CD4-positive, CD25-positive, alpha-beta regulatory T cell (primary cell): ENCODE data around the gene HOXD13. TPM values are rescaled to one million over a fixed set of nuclear protein-coding genes. Genes with fewer than 3 reads are reported as not detected.
A peak's percentile ranks its signal among the peaks of the same experiment; 100 is the strongest.

Source experiments
- ATAC-seq, 2 donors: fragments of 150-1000 bp; cut with Tn5 transposase; one replicate each; pipeline ENCODE4 v1.10.0; 2021; ENCODE audit warnings: low read depth in 2 of 2, moderate number of reproducible peaks in 2 of 2, moderate library complexity in 1 of 2
- DNase-seq, 3 donors: peaks; one replicate each; pipeline versions ENCODE4 v3.0.0 to v3.0.0-alpha.2; 2012 to 2022; ENCODE audit warnings: mixed read lengths in 1 of 3
- H3K27ac ChIP-seq: one replicate; pipeline ENCODE4 v1.7.0; 2013; ENCODE audit warnings: mild to moderate bottlenecking, low read length; ENCODE audit not compliant: insufficient read depth, poor library complexity, severe bottlenecking
- H3K27me3 ChIP-seq: one replicate; pipeline ENCODE4 v1.7.0; 2013; ENCODE audit warnings: low read length; ENCODE audit not compliant: control insufficient read depth, insufficient read depth
- H3K36me3 ChIP-seq: one replicate; pipeline ENCODE4 v1.7.0; 2013; ENCODE audit warnings: mild to moderate bottlenecking, low read length, moderate library complexity; ENCODE audit not compliant: control insufficient read depth, insufficient read depth
- H3K4me1 ChIP-seq: 2 replicates; pipeline ENCODE4 v1.7.0; 2013; ENCODE audit warnings: mild to moderate bottlenecking, low read length; ENCODE audit not compliant: insufficient read depth, control insufficient read depth, poor library complexity, severe bottlenecking
- H3K4me3 ChIP-seq: one replicate; pipeline ENCODE4 v1.7.0; 2013; ENCODE audit warnings: low read depth, mild to moderate bottlenecking, low read length, moderate library complexity
- H3K9me3 ChIP-seq, 2 experiments: 1 replicate in 1 of 2; 2 replicates in 1 of 2; pipeline ENCODE4 v1.7.0; 2013; ENCODE audit warnings: low read length in 2 of 2, mild to moderate bottlenecking in 1 of 2, moderate library complexity in 1 of 2; ENCODE audit not compliant: control insufficient read depth in 2 of 2
- H3K27ac Mint-ChIP-seq, 3 donors: one replicate each; pipeline ENCODE4 v1.8.0; 2020 to 2022; ENCODE audit warnings: mild to moderate bottlenecking in 3 of 3, mixed read lengths in 3 of 3, moderate library complexity in 2 of 3
- H3K27me3 Mint-ChIP-seq: one replicate; pipeline ENCODE4 v1.8.0; 2022; ENCODE audit warnings: mild to moderate bottlenecking, mixed read lengths
- H3K36me3 Mint-ChIP-seq: one replicate; pipeline ENCODE4 v1.8.0; 2020; ENCODE audit warnings: mixed read lengths
- H3K4me1 Mint-ChIP-seq, 4 donors: one replicate each; pipeline ENCODE4 v1.8.0; 2020 to 2022; ENCODE audit warnings: mixed read lengths in 4 of 4, mild to moderate bottlenecking in 1 of 4
- H3K4me3 Mint-ChIP-seq, 4 donors: one replicate each; pipeline ENCODE4 v1.8.0; 2020 to 2022; ENCODE audit warnings: mild to moderate bottlenecking in 4 of 4, mixed read lengths in 4 of 4, moderate library complexity in 3 of 4
- H3K9me3 Mint-ChIP-seq, 7 donors: one replicate each; pipeline ENCODE4 v1.8.0; 2020 to 2022; ENCODE audit warnings: mixed read lengths in 7 of 7, mild to moderate bottlenecking in 3 of 7, moderate library complexity in 2 of 7
- polyA plus RNA-seq, 4 donors: library from polyadenylated mRNA; unstranded; fragments of 300-500 nt; fragmentation: Illumina TruSeq; gene quantifications; one replicate each; pipeline ENCODE4 v1.2.3, GENCODE V29; 2021
- total RNA-seq: library from RNA; stranded (reverse); gene quantifications from one replicate; pipeline ENCODE4 v1.2.3, GENCODE V29; 2022

Gene HOXD13
- total and polyA plus RNA-seq, 5 donors from 2014 or later, result not detected

DNA sequence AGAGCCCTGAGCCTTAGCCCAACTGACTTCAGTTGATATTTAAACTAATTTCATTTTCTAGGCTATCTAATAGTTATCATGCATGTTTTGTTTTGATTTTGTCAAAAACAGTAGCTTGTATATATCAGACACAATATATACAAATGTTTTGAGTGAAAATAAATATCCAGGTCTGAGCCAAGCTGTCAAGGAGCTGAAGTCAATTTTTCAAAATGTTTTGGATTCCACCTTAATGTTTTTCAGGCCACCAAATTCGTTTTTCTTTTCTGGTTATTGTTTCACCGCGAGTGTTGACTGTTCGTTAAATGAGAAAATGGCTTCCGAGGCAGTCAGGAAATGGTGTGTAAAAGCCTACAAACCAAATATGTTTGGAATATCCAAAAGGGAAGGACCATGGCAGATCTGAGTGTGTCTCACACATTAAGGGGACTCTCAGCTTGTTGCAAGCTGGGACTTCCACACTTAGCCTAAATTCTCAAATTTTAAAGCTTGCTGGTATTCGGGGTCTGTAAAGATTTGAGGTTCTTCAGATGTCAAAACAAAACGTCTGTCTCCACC is 9.9 kb downstream of the HOXD13 start:
- Histone ChIP-seq H3K36me3 (no peaks in the 10 kb centered on the region), H3K4me1 (peaks cover 14% of the 10 kb centered on the region), H3K27ac (no peak overlapping the region), H3K9me3 (no peaks in the 10 kb centered on the region), H3K27me3 (peaks cover 40% of the 10 kb centered on the region), H3K4me3 (no peak overlapping the region)
- peaks cover 94% of the 10 kb centered on the region for H3K27me3 Mint-ChIP-seq
- H3K36me3 Mint-ChIP-seq, result no peaks in the 10 kb centered on the region
- H3K9me3 Mint-ChIP-seq, result peaks cover 0 to 11% (median 0%) of the 10 kb centered on the region in 7 donors
- H3K4me3 Mint-ChIP-seq, result peak overlapping the region in 2 of 4 donors; percentile 12 to 76
- no peak for DNase-seq
- peaks cover 0 to 31% (median 17%) of the 10 kb centered on the region in 4 donors for H3K4me1 Mint-ChIP-seq
- no peak for ATAC-seq
- H3K27ac Mint-ChIP-seq, result no peak overlapping the region

DNA sequence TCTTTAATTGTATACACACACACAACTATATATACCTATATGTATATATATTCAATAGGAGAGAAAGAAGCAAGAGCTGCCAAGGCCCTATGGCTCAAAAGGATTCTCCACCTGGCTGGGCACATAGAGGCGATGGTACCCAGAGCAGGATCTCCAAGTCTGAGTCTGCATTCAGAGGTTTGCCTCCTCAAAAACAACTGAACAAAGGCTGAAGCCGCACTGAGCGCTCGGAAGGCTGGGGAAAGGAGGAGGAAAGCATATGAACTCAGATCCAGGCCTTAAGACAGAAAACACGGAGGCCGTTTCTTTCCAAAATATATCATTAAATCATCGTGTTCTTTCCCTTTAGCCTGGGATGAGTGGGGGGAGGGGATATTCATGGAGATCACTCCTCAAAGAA is 10.7 kb downstream of the HOXD13 start:
- ATAC-seq (no peak), DNase-seq (no peak)
- H3K4me1 ChIP-seq, result peaks cover 8% of the 10 kb centered on the region
- no peaks in the 10 kb centered on the region for H3K9me3 ChIP-seq
- Mint-ChIP-seq H3K4me3 (peak overlapping the region in 1 of 4 donors; percentile 65), H3K4me1 (peaks cover 0 to 26% (median 11%) of the 10 kb centered on the region in 4 donors), H3K27me3 (peaks cover 88% of the 10 kb centered on the region), H3K36me3 (no peaks in the 10 kb centered on the region), H3K27ac (no peak overlapping the region), H3K9me3 (peaks cover 0 to 11% (median 0%) of the 10 kb centered on the region in 7 donors)
- peaks cover 34% of the 10 kb centered on the region for H3K27me3 ChIP-seq
- H3K4me3 ChIP-seq, result no peak overlapping the region
- H3K27ac ChIP-seq, result no peak overlapping the region
- no peaks in the 10 kb centered on the region for H3K36me3 ChIP-seq

DNA sequence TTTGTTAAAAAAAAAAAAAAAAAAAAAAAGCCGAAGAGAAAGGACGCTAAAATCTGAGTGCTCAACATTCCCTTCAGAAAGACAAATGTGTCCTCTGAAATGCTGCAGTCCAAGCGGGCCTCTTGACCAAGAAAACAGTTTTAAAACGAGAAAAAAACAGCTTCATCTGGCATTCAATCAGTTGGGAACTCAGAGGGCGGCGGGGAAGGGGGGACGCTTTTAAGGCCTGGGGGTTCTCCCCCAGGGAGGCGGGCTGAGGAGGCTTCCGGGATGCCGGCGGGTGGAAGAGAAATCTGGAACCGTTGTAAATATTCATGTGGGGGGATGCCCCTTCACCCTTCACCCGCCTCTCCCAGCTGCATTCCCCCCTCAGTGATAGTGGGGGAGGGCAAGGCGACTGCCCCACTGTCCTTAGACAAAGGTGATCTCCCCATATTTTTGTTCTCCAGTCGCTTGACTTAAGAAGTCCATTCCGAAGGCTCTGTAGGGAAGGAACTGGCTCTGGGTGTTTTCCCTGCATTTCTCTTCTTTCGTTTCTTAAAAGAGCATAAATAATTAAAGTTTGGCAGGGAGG is 11.3 kb downstream of the HOXD13 start:
- Mint-ChIP-seq H3K9me3 (peaks cover 0 to 13% (median 0%) of the 10 kb centered on the region in 7 donors), H3K27ac (peak overlapping the region in 1 of 3 donors; percentile 51), H3K4me1 (peaks cover 0 to 31% (median 11%) of the 10 kb centered on the region in 4 donors), H3K4me3 (peak overlapping the region in 1 of 4 donors; percentile 13), H3K36me3 (no peaks in the 10 kb centered on the region), H3K27me3 (peaks cover 88% of the 10 kb centered on the region)
- DNase-seq (no peak), ATAC-seq (no peak)
- Histone ChIP-seq H3K4me3 (no peak overlapping the region), H3K27ac (no peak overlapping the region), H3K36me3 (no peaks in the 10 kb centered on the region), H3K27me3 (peaks cover 35% of the 10 kb centered on the region), H3K9me3 (no peaks in the 10 kb centered on the region), H3K4me1 (peaks cover 8% of the 10 kb centered on the region)

DNA sequence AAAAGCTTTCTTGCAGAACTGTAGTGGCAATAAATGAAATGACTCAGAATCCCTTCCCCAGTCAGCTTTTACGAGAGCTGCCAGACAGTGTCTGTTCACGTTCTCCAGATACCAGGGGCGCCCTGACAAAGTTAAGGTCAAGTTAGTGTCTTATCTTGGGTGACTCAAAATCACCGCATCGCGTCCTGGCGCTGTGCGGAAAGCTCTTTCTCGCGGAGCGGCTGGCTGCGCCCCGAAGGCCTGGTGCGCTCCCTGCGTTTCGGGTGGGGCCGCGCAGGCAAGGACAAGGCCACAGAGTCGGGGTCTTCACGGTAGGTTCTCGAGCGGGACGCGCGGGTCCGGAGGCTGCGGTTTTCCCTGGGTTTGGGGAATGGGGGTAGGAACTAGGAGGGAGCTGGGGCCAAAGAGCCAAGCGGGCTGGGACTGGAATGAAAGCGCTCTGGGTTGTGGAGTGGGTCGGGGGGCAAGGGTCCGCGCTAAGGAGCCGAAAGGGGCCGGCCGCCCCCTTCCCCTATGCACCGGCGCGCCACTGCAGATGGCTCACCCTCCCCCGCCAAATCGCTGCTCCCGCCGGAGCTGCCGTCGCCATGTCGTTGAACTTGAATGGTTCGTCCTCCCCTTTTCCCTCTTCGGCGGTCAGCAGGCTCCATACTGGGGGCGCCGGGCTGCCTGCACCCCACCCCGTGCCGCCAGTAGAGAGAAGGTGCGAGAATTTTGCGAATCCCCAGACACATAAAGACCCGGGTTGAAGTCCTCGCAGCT is 12.0 kb downstream of the HOXD13 start:
- peaks cover 0 to 16% (median 0%) of the 10 kb centered on the region in 7 donors for H3K9me3 Mint-ChIP-seq
- H3K4me3 Mint-ChIP-seq, result peak overlapping the region in 2 of 4 donors; percentile 13 to 43
- no peak overlapping the region for H3K27ac Mint-ChIP-seq
- H3K27me3 ChIP-seq, result peaks cover 41% of the 10 kb centered on the region
- H3K27me3 Mint-ChIP-seq, result peaks cover 88% of the 10 kb centered on the region
- peaks cover 8% of the 10 kb centered on the region for H3K4me1 ChIP-seq
- H3K9me3 ChIP-seq, result peaks cover 0 to 4% of the 10 kb centered on the region in 2 experiments
- no peaks in the 10 kb centered on the region for H3K36me3 ChIP-seq
- no peak overlapping the region for H3K4me3 ChIP-seq
- no peak overlapping the region for H3K27ac ChIP-seq
- H3K4me1 Mint-ChIP-seq, result peaks cover 0 to 35% (median 14%) of the 10 kb centered on the region in 4 donors
- DNase-seq (no peak), ATAC-seq (no peak)
- H3K36me3 Mint-ChIP-seq, result peaks cover 3% of the 10 kb centered on the region

DNA sequence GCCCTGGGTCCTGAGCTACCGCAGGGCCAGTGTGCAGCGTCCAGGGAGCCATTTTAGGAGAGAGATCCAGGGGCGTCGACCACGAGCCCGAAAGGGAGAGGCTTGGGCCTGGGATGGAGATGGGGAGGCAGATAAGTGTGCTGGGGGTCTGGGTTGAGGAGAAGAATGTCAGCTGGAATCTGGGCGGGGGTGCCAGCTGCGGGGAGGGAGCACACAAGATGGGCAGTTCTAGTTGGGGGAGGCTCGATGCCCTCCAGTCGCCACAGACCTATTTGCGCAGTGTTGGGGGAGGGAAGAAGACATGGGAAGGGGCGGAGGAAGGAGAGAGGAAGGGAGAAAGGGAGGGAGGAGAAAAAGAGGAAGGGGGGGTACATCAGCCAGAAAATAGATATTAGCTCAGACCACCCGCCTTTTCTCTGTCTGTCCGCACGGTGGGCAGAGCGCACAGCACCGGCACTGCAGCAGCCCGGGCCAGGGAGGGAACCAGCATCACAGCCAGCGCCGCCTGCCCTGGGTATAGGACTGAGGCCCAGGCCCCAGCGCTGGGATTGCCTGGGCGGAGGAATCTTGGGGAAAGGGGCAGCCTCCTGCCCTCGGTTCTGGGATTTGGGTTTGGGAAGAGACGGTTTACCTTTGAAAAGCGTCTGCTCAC is 12.7 kb downstream of the HOXD13 start:
- H3K4me3 Mint-ChIP-seq, result peak overlapping the region in 1 of 4 donors; percentile 43
- Histone ChIP-seq H3K36me3 (no peaks in the 10 kb centered on the region), H3K9me3 (peaks cover 0 to 4% of the 10 kb centered on the region in 2 experiments), H3K4me3 (no peak overlapping the region), H3K27me3 (peaks cover 44% of the 10 kb centered on the region), H3K4me1 (peaks cover 8% of the 10 kb centered on the region), H3K27ac (no peak overlapping the region)
- H3K9me3 Mint-ChIP-seq, result peaks cover 0 to 16% (median 0%) of the 10 kb centered on the region in 7 donors
- H3K36me3 Mint-ChIP-seq, result peaks cover 4% of the 10 kb centered on the region
- H3K4me1 Mint-ChIP-seq, result peaks cover 0 to 35% (median 15%) of the 10 kb centered on the region in 4 donors
- no peak overlapping the region for H3K27ac Mint-ChIP-seq
- H3K27me3 Mint-ChIP-seq, result peaks cover 90% of the 10 kb centered on the region
- ATAC-seq (no peak), DNase-seq (no peak)

DNA sequence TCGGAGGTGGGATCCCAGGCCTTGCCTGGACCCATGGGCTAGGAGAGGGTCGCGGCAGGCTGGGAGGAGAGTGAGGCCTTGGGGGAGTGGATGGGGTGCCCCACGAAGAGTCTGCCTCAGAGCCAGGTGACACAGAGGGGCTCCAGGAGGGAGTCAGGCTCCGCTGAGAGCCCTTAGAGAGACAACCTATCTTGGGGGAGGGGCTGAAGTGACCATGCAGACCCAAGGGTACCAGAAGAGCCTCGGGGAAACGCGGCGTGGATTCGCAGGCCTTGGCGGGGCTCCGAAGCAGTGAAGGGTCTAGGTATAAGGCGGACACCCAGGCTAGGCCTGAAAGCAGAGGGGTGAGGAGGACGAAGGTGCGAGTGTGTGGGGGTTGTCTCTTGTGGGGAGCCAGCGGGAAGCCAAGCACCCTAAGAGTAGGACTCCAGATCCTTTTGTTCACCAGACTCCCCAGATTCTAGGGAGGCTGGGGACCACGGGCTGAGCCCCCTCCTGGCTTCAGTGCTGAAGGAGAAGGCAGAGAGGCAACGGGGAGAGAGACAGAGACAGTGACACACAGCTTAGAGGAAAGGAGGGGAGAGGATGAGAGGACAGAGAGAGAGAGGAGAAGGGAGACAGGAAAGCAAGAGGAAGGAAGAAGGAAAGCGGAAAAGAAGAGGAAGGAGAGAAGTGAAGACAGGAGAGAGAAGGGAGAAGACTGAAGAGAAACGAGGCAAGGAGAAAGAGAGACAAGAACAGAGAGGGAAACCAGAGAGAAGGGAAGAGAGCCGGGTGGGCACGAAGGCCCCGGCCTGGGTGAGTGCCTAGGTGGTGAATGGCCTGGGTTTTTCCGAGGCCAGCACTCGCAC is 13.4 kb downstream of the HOXD13 start:
- H3K27me3 Mint-ChIP-seq, result peaks cover 90% of the 10 kb centered on the region
- no peak for ATAC-seq
- H3K36me3 Mint-ChIP-seq, result peaks cover 4% of the 10 kb centered on the region
- DNase-seq, result no peak
- no peak overlapping the region for H3K27ac ChIP-seq
- no peaks in the 10 kb centered on the region for H3K36me3 ChIP-seq
- H3K4me3 ChIP-seq, result no peak overlapping the region
- peak overlapping the region in 1 of 3 donors; percentile 59 for H3K27ac Mint-ChIP-seq
- H3K9me3 Mint-ChIP-seq, result peaks cover 0 to 17% (median 0%) of the 10 kb centered on the region in 7 donors
- peak overlapping the region; percentile 46 to 82 (median 60) for H3K4me3 Mint-ChIP-seq
- H3K9me3 ChIP-seq, result peaks cover 0 to 6% of the 10 kb centered on the region in 2 experiments
- H3K27me3 ChIP-seq, result peaks cover 48% of the 10 kb centered on the region
- H3K4me1 Mint-ChIP-seq, result peaks cover 0 to 33% (median 15%) of the 10 kb centered on the region in 4 donors
- peaks cover 8% of the 10 kb centered on the region for H3K4me1 ChIP-seq
